Brain microvascular endothelial cell (primary cell): Measurements from ENCODE around the gene OSGIN1.

ENCODE experiments used
- DNase-seq: peaks from one replicate; pipeline ENCODE4 v3.0.0-alpha.2; 2020
- H3K27ac ChIP-seq: fragments of 250-450 bp; sonication (Bioruptor Pico); 2 replicates; pipeline ENCODE4 v1.5.1; 2020; ENCODE audit warnings: mild to moderate bottlenecking, moderate library complexity
- H3K27me3 ChIP-seq: fragments of 250-450 bp; sonication (Bioruptor Pico); replicated peaks from 2 replicates; pipeline ENCODE4 v1.5.1; 2020; ENCODE audit warnings: mild to moderate bottlenecking
- H3K36me3 ChIP-seq: fragments of 250-450 bp; sonication (Bioruptor Pico); replicated peaks from 2 replicates; pipeline ENCODE4 v1.5.1; 2020; ENCODE audit warnings: mild to moderate bottlenecking
- H3K4me3 ChIP-seq: 2 replicates; pipeline ENCODE4 v1.5.1; 2011; ENCODE audit warnings: low read depth, mild to moderate bottlenecking, control low read depth, low read length, moderate library complexity
- CTCF ChIP-seq: IDR thresholded peaks from 2 replicates; pipeline ENCODE4 v1.5.1; 2011; ENCODE audit warnings: low read depth, mild to moderate bottlenecking, moderate library complexity, low read length, control low read depth, inconsistent platforms; ENCODE audit errors: missing control alignments
- in situ Hi-C: cut with HindIII; loops from 2 replicates; pipeline ENCODE4 v1.10.0; 2017; ENCODE audit warnings: low sequenced_read_pairs, low pct_ligation_motif_present

Gene OSGIN1

GRCh38 chr16:84007965-84008364, 54.9 kb downstream of the OSGIN1 start:
- Histone ChIP-seq H3K36me3 (no peaks in the 10 kb centered on the region), H3K4me3 (no peak overlapping the region), H3K27me3 (peaks cover 9% of the 10 kb centered on the region), H3K27ac (no peak overlapping the region)
- TF ChIP-seq CTCF = no peak
- in situ Hi-C loops = no loop called here
- DNase-seq = no peak

- no peak for TF ChIP-seq CTCF
- Histone ChIP-seq H3K36me3 (no peaks in the 10 kb centered on the region), H3K27me3 (peaks cover 9% of the 10 kb centered on the region), H3K27ac (no peak overlapping the region), H3K4me3 (no peak overlapping the region)
- in situ Hi-C loops = no loop called here
- DNase-seq = no peak
Measured at GRCh38 chr16:84009282-84009681, 56.2 kb downstream of the OSGIN1 start.

- in situ Hi-C loops = no loop called here
- no peaks in the 10 kb centered on the region for H3K27me3 ChIP-seq
- no peak for TF ChIP-seq CTCF
- DNase-seq = peak; percentile 61
- no peak overlapping the region for H3K27ac ChIP-seq
- no peaks in the 10 kb centered on the region for H3K36me3 ChIP-seq
- H3K4me3 ChIP-seq = no peak overlapping the region
Measured at GRCh38 chr16:84013787-84014569, 60.9 kb downstream of the OSGIN1 start.

DNA sequence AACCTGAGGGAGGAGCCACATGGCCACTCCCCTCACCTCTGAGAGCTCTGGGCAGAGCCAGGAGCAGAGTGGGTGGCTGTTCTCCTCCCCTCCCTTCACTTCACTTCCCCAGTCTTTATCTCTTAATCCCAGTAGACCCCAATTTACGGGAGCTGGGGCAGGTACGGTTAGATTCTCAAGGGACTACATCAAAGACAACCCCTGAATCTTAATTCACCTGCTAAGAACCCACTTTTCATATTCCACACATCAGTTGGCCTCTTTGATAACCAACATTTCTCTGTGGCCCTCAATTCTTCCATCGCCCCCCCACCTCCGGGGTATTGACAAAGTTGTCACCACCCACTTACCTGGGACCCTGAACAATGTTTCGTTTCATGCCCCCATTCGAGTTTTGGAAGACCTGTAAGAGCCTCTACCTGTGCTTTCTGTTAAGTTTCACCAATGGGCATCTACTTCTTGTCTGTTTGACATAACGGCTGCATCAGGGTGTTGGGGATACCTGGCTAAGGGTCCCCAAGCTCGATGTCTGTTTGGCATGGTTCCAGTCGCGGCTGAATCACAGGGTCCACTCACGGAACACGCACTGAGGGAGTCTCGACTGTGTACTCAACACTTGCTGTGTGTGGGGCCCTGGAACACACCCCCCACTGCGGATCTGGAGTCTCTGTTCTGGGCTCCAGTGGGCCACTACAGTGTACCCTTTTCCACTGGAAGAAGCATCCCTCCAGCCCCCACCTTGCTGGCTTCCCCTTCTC, 61.7 kb downstream of the OSGIN1 start:
- Histone ChIP-seq H3K4me3 (no peak overlapping the region), H3K36me3 (no peaks in the 10 kb centered on the region), H3K27me3 (no peaks in the 10 kb centered on the region), H3K27ac (no peak overlapping the region)
- no peak for DNase-seq
- in situ Hi-C loops = no loop called here
- no peak for TF ChIP-seq CTCF

DNA sequence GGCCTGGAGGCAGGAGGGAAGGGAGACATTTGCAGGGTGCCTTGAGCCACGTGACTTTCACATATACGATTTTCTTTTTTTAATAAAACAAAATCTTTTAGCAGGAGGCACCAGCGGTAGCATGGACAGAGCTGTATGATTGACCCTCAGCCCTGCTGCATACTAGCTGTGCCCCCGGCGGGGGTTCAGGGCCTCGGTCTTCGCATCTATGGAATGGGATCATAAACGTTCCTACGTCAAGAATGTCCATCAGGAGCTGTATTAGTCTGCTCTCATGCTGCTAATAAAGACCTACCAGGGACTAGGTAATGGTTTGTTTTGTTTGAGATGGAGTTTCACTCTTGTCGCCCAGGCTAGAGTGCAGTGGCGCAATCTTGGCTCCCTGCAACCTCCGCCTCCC, 62.4 kb downstream of the OSGIN1 start:
- no peak overlapping the region for H3K4me3 ChIP-seq
- TF ChIP-seq CTCF = no peak
- in situ Hi-C loops = no loop called here
- no peak for DNase-seq
- no peaks in the 10 kb centered on the region for H3K27me3 ChIP-seq
- H3K27ac ChIP-seq = no peak overlapping the region
- H3K36me3 ChIP-seq = no peaks in the 10 kb centered on the region
